ENCODE data around the gene FIP1L1.

DNA sequence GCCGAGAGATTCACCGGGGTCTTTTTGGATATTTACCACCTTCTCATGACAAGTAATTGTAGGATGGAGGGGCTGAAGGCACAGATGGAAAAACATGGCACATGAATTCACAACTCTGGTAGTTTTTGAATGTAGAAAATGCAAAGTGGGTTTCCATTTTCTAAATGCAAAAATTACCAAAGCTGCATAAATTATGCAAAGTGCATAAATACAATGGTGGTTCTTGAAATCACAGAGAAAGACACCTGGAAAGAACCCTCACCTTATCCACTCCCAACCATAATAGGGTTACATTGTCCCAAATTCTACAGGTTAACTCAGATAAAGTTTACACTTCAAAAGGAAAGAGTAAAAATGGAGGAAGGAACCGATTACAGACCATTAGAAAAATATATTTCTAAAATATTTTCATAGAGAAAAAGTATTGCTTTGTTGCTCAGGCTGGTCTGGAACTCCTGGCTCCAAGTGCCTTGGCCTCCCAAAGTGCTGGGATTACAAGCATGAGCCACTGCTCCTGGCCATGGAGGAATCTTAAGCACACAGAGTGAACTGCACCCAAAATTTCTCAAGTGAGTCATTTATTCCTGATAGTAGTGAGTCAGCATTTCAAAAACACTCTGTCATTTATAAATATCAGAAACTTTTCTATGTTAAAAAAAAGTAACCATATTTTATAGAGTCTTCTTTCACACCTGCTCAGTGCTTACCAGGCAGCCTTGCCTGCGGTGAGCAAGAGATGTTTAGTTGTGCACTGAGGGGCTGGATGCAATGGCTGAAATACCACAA lies 101.4 kb downstream of the FIP1L1 start:
- TF ChIP-seq, protein P1, sequence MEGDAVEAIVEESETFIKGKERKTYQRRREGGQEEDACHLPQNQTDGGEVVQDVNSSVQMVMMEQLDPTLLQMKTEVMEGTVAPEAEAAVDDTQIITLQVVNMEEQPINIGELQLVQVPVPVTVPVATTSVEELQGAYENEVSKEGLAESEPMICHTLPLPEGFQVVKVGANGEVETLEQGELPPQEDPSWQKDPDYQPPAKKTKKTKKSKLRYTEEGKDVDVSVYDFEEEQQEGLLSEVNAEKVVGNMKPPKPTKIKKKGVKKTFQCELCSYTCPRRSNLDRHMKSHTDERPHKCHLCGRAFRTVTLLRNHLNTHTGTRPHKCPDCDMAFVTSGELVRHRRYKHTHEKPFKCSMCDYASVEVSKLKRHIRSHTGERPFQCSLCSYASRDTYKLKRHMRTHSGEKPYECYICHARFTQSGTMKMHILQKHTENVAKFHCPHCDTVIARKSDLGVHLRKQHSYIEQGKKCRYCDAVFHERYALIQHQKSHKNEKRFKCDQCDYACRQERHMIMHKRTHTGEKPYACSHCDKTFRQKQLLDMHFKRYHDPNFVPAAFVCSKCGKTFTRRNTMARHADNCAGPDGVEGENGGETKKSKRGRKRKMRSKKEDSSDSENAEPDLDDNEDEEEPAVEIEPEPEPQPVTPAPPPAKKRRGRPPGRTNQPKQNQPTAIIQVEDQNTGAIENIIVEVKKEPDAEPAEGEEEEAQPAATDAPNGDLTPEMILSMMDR (IDR thresholded peaks at IDR 0.05; ENCODE audit: insufficient read depth, low read length), result no peak
- TF ChIP-seq POLR2AphosphoS5 (IDR thresholded peaks at IDR 0.05; ENCODE audit: low read depth) (no peak), SPI1 (IDR thresholded peaks at IDR 0.05; ENCODE audit: borderline replicate concordance, low read depth) (no peak)
- TF ChIP-seq, protein P2, sequence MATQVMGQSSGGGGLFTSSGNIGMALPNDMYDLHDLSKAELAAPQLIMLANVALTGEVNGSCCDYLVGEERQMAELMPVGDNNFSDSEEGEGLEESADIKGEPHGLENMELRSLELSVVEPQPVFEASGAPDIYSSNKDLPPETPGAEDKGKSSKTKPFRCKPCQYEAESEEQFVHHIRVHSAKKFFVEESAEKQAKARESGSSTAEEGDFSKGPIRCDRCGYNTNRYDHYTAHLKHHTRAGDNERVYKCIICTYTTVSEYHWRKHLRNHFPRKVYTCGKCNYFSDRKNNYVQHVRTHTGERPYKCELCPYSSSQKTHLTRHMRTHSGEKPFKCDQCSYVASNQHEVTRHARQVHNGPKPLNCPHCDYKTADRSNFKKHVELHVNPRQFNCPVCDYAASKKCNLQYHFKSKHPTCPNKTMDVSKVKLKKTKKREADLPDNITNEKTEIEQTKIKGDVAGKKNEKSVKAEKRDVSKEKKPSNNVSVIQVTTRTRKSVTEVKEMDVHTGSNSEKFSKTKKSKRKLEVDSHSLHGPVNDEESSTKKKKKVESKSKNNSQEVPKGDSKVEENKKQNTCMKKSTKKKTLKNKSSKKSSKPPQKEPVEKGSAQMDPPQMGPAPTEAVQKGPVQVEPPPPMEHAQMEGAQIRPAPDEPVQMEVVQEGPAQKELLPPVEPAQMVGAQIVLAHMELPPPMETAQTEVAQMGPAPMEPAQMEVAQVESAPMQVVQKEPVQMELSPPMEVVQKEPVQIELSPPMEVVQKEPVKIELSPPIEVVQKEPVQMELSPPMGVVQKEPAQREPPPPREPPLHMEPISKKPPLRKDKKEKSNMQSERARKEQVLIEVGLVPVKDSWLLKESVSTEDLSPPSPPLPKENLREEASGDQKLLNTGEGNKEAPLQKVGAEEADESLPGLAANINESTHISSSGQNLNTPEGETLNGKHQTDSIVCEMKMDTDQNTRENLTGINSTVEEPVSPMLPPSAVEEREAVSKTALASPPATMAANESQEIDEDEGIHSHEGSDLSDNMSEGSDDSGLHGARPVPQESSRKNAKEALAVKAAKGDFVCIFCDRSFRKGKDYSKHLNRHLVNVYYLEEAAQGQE (IDR thresholded peaks at IDR 0.05; ENCODE audit: insufficient replicate concordance, low read depth), result no peak

Data from HL-60 (cell line).